ENCODE results near the gene RGS16. TPM values are rescaled to one million over a fixed set of nuclear protein-coding genes. Genes with fewer than 3 reads are reported as not detected.

The RGS16 gene
- total and polyA plus RNA-seq, 9 of the 15 experiments (the other 6 are each of a cell fraction or from before 2014, with no cell fraction given) = 0.07 to 0.55 (median 0.36) TPM

DNA sequence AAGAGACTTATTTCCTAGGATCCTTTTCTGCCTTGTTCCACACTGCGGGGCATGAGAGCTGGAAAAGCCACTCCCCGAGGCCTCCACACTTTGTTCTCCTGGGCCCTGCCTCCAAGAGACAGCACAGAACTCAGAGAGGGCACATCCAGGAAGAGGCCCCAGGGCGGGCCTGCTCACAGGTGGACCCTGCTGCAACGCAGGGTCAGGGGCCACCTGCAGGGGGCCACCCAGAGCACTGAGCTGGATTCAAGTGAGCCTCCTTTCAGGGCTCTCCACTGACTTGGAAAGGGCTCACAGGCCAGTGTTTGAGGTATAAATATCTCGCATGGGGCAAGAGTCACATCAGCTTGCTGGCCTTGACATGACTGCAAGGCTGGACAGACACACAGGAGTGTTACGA, 4.8 kb downstream of the RGS16 start:
- peak; percentile 71 for ATAC-seq
- ChIA-PET POLR2A (interaction anchor here (1.6 kb wide), 1 partner anchor 185 kb away, joined by 4 read pairs; no protein-coding TSS in a partner anchor), CTCF (ENCODE audit: low intra/inter-chr PET ratio) (interaction anchor here (0.6 to 4.5 kb wide), 2 partner anchors 184 to 919 kb away, joined by 3 to 53 read pairs; no protein-coding TSS in a partner anchor)
- 23% methylated on average over 6 of the region's 6 CpGs for WGBS (ENCODE audit: insufficient coverage, low coverage, missing lambda C conversion rate)
- H3K9ac ChIP-seq (ENCODE audit: insufficient read depth in 1 of 2, low read depth in 2 of 2, low read length in 2 of 2) = no peak overlapping the region
- no peak overlapping the region for H3K27ac ChIP-seq (ENCODE audit: extremely low read depth, low read depth, low read length)
- H3K27me3 ChIP-seq (ENCODE audit: control insufficient read depth in 2 of 2, insufficient read depth in 2 of 2, low read length in 2 of 2) = peaks cover 0 to 12% of the 10 kb centered on the region in 2 experiments; a peak in 2 of 5 replicates
- H3K9me1 ChIP-seq (ENCODE audit: control insufficient read depth, insufficient read depth, low read length) = no peaks in the 10 kb centered on the region
- no peaks in the 10 kb centered on the region for H3K79me2 ChIP-seq (ENCODE audit: control insufficient read depth, insufficient read depth, low read length)
- BruUV-seq (replicated peaks) = no TSS peak
- H4K20me1 ChIP-seq (replicated peaks; ENCODE audit: control insufficient read depth, insufficient read depth, low read length) = no peaks in the 10 kb centered on the region
- in situ Hi-C loops (cut with MboI) = loop anchor here (5.0 to 10.0 kb wide), 2 partner anchors 188 to 515 kb away; partner anchors contain the start of gene NPL
- no peak for TF ChIP-seq SNAPC5 (CRISPR knock-in tag; IDR thresholded peaks at IDR 0.05)
- 0 out of 2 replicates have a peak, but pooled peaks have one; percentile 10 for TF ChIP-seq CTBP1 (IDR thresholded peaks at IDR 0.05; ENCODE audit: borderline replicate concordance)
- TF ChIP-seq STAG1 (CRISPR knock-in tag; IDR thresholded peaks at IDR 0.05; ENCODE audit: borderline replicate concordance) = no peak
- TF ChIP-seq RAD21 (CRISPR knock-in tag; conservative IDR thresholded peaks at IDR 0.05 in 1 of 2, IDR thresholded peaks at IDR 0.05 in 1 of 2) = peak; percentile 19 to 50; a peak in 2 of 4 replicates
- TF ChIP-seq, protein P1, sequence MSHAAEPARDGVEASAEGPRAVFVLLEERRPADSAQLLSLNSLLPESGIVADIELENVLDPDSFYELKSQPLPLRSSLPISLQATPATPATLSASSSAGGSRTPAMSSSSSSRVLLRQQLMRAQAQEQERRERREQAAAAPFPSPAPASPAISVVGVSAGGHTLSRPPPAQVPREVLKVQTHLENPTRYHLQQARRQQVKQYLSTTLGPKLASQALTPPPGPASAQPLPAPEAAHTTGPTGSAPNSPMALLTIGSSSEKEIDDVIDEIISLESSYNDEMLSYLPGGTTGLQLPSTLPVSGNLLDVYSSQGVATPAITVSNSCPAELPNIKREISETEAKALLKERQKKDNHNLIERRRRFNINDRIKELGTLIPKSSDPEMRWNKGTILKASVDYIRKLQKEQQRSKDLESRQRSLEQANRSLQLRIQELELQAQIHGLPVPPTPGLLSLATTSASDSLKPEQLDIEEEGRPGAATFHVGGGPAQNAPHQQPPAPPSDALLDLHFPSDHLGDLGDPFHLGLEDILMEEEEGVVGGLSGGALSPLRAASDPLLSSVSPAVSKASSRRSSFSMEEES (CRISPR knock-in tag; IDR thresholded peaks at IDR 0.05) = no peak
- peak; percentile 64 to 79 (median 67) for TF ChIP-seq CTCF (IDR thresholded peaks at IDR 0.05 in 2 of 3, conservative IDR thresholded peaks at IDR 0.05 in 1 of 3; ENCODE audit: insufficient read depth in 2 of 3, low read depth in 1 of 3, low read length in 3 of 3)
- no peak for TF ChIP-seq BRCA1 (IDR thresholded peaks at IDR 0.05)
- TF ChIP-seq BRCA1 (CRISPR knock-in tag; IDR thresholded peaks at IDR 0.05) = no peak
- TF ChIP-seq SMC3 (conservative IDR thresholded peaks at IDR 0.05; ENCODE audit: insufficient read depth, low read depth, low read length) = 0 out of 2 replicates have a peak, but pooled peaks have one; percentile 12
- no peak overlapping the region for H2AFZ ChIP-seq (ENCODE audit: low read depth, low read length)
- no peaks in the 10 kb centered on the region for H3K36me3 ChIP-seq (ENCODE audit: control insufficient read depth, insufficient read depth, low read length)
- no peaks in the 10 kb centered on the region for H3K9me3 ChIP-seq (replicated peaks; ENCODE audit: control insufficient read depth, insufficient read depth, low read depth, low read length)
- H3K4me2 ChIP-seq (ENCODE audit: insufficient read depth, low read length) = no peak overlapping the region
- FAIRE-seq = no peak
- intact Hi-C loops (cut with micrococcal nuclease) = no loop called here
- peaks cover 5 to 10% of the 10 kb centered on the region in 2 experiments; a peak in 3 of 5 replicates for H3K4me1 ChIP-seq (replicated peaks in 1 of 2; ENCODE audit: control insufficient read depth in 2 of 2, insufficient read depth in 2 of 2, low read length in 2 of 2)
- H3K4me3 ChIP-seq = no peak overlapping the region
- peak; percentile 57 to 61 (median 59) for DNase-seq (ENCODE audit: extremely low read depth in 1 of 4, low spot score in 3 of 4)

All from K562 (cell line).